ENCODE measurements around the gene ADAMTS18. TPM values are rescaled to one million over a fixed set of nuclear protein-coding genes. Genes with fewer than 3 reads are reported as not detected.
"Not testable (repeated sequence)": the region's sequence is repeated elsewhere in the genome, so short reads cannot be mapped to it uniquely, and the experiment has no call there.

The ADAMTS18 gene
- polyA plus RNA-seq, result not detected

GRCh38 chr16:77434530-77435271 is at the start of gene ADAMTS18:
TSS of gene ADAMTS18 (minus strand) at chr16:77435034. CDS start at chr16:77434695, 339 bp downstream.
- H3K27ac Mint-ChIP-seq, result no peak within 1 kb of the TSS
- DNase-seq, result no peak
- H3K9me3 Mint-ChIP-seq, result no peaks in the 10 kb centered on the region
- H3K36me3 Mint-ChIP-seq, result peaks cover 0 to 3% (median 0%) of the 10 kb centered on the region in 3 donors
- peaks cover 5 to 18% (median 9%) of the 10 kb centered on the region in 3 donors for H3K27me3 Mint-ChIP-seq (ENCODE audit: low read depth in 3 of 3)
- no peak within 1 kb of the TSS for H3K4me3 Mint-ChIP-seq
- no peaks in the 10 kb centered on the region for H3K4me1 Mint-ChIP-seq

DNA sequence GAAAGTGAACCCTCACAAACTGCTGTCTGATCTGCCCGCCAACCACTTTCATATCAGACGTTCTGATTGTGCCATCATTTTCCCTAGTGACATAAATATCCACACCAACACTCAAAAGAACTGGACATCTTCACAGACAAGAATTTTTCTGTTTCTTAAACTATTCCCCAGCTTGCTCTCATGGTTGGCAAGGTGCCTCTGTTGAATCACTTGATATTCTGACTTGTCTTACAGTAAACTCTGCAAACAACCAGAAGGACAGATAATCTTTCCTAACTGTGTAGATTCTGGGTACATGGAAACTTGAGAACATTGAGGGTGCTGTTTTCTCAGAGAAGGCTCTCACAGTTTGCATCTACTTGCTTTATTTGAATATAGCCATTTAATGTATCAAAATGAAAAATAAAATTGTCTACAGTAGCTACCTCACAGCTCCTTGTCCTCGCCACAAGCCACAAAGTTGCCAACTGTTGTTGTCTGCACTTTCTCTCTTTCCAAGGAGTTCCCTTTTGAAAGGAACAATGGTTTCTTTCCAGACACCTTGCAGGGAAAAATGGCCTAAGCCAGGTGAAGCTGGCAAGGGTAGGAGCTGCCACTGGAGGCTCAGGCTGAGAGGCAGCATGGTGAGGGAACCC is 46.0 kb upstream of the ADAMTS18 start:
- Mint-ChIP-seq H3K36me3 (no peaks in the 10 kb centered on the region), H3K4me3 (no peak overlapping the region), H3K9me3 (no peaks in the 10 kb centered on the region), H3K27ac (no peak overlapping the region), H3K27me3 (ENCODE audit: low read depth in 3 of 3) (peaks cover 2 to 6% (median 2%) of the 10 kb centered on the region in 3 donors), H3K4me1 (no peaks in the 10 kb centered on the region)
- no peak for DNase-seq

DNA sequence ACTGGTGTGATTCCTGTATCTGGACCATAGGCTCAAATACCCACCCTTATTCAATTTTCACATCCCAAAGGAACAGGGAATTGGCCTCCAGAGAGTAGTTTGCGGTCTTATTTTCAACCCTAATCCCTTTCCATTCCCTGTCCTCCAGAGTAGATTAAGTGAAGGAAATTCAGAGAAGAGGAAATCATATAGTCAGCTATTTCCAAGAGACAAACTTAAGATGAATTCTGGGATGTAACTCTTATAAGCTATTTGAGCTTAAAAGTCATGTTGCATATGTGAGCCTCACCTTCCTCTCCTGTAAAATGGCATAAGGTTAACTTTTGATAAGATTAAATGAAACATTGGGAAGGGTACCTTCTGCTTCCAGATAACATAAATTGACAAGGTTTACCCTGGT is 37.4 kb upstream of the ADAMTS18 start:
- Mint-ChIP-seq H3K27me3 (ENCODE audit: low read depth in 3 of 3) (peaks cover 0 to 4% (median 2%) of the 10 kb centered on the region in 3 donors), H3K4me3 (no peak overlapping the region)
- DNase-seq, result no peak

DNA sequence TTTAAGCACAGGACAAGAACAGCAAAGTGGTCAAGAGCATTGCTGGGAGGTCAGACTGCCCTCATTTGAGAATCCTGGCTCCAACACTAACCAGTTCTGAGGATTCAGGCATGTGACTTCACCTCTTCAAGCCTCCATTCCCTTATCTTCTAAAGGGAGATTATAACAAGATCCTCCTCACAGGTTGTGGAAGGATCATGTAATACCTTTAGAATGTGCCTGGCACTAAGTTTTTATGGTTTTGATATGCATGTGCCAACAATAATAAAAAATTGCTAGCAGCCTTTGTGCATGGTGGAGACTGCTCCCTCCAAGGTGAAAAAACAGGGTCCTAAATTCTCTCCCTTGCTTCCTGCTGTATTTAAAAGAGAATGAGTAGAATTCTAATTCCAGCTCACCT is 36.0 kb upstream of the ADAMTS18 start:
- Mint-ChIP-seq H3K4me1 (no peaks in the 10 kb centered on the region), H3K36me3 (no peaks in the 10 kb centered on the region), H3K27me3 (ENCODE audit: low read depth in 3 of 3) (peaks cover 2 to 4% (median 4%) of the 10 kb centered on the region in 3 donors), H3K9me3 (no peaks in the 10 kb centered on the region), H3K27ac (no peak overlapping the region), H3K4me3 (no peak overlapping the region)
- DNase-seq, result no peak

More for the DNA sequence above, 37.4 kb upstream of the ADAMTS18 start:
- H3K36me3 Mint-ChIP-seq, result no peaks in the 10 kb centered on the region
- no peaks in the 10 kb centered on the region for H3K4me1 Mint-ChIP-seq
- H3K27ac Mint-ChIP-seq, result no peak overlapping the region
- H3K9me3 Mint-ChIP-seq, result no peaks in the 10 kb centered on the region

GRCh38 chr16:77469634-77470033 is 34.8 kb upstream of the ADAMTS18 start:
- no peak overlapping the region for H3K4me3 Mint-ChIP-seq
- no peaks in the 10 kb centered on the region for H3K9me3 Mint-ChIP-seq
- H3K27me3 Mint-ChIP-seq (ENCODE audit: low read depth in 3 of 3), result peaks cover 2 to 4% (median 4%) of the 10 kb centered on the region in 3 donors
- H3K36me3 Mint-ChIP-seq, result no peaks in the 10 kb centered on the region
- no peak for DNase-seq
- no peak overlapping the region for H3K27ac Mint-ChIP-seq
- no peaks in the 10 kb centered on the region for H3K4me1 Mint-ChIP-seq

DNA sequence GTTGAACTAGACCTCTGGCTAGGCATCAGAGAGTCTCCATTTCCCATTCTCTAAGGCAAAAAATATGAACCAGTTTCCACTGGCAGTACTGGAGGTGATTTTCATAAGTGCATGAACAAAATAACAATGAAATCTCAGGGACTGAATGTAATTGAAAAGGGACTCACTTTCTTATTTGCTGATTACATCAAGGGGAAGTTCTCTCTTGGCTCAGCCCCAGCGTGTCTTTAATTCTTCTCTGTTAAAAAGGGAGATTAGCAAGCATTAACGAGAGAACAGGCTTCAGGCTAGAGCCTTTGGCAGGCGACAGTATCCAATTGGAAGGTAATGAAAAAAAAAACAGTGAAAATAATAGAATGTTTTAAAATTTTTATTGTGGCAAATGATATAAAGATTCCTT is 34.0 kb upstream of the ADAMTS18 start:
- H3K27ac Mint-ChIP-seq, result no peak overlapping the region
- H3K36me3 Mint-ChIP-seq, result no peaks in the 10 kb centered on the region
- DNase-seq, result no peak
- H3K9me3 Mint-ChIP-seq, result no peaks in the 10 kb centered on the region
- H3K4me3 Mint-ChIP-seq, result no peak overlapping the region
- H3K27me3 Mint-ChIP-seq (ENCODE audit: low read depth in 3 of 3), result peaks cover 2 to 3% (median 2%) of the 10 kb centered on the region in 3 donors
- no peaks in the 10 kb centered on the region for H3K4me1 Mint-ChIP-seq

- DNase-seq, result no peak
- no peaks in the 10 kb centered on the region for H3K9me3 Mint-ChIP-seq
- H3K4me3 Mint-ChIP-seq, result no peak overlapping the region
- peaks cover 2 to 4% (median 2%) of the 10 kb centered on the region in 3 donors for H3K27me3 Mint-ChIP-seq (ENCODE audit: low read depth in 3 of 3)
- H3K4me1 Mint-ChIP-seq, result no peaks in the 10 kb centered on the region
- no peaks in the 10 kb centered on the region for H3K36me3 Mint-ChIP-seq
- H3K27ac Mint-ChIP-seq, result no peak overlapping the region
These were observed 33.0 kb upstream of the ADAMTS18 start for GRCh38 chr16:77467821-77468335.

DNA sequence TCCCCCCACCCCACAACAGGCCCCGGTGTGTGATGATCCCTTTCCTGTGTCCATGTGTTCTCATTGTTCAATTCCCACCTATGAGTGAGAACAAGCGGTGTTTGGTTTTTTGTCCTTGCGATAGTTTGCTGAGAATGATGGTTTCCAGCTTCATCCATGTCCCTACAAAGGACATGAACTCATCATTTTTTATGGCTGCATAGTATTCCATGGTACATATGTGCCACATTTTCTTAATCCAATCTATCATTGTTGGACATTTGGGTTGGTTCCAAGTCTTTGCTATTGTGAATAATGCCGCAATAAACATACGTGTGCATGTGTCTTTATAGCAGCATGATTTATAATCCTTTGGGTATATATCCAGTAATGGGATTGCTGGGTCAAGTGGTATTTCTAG is 28.8 kb upstream of the ADAMTS18 start:
- H3K27ac Mint-ChIP-seq, H3K9me3 Mint-ChIP-seq, H3K4me3 Mint-ChIP-seq: not testable (repeated sequence)

DNA sequence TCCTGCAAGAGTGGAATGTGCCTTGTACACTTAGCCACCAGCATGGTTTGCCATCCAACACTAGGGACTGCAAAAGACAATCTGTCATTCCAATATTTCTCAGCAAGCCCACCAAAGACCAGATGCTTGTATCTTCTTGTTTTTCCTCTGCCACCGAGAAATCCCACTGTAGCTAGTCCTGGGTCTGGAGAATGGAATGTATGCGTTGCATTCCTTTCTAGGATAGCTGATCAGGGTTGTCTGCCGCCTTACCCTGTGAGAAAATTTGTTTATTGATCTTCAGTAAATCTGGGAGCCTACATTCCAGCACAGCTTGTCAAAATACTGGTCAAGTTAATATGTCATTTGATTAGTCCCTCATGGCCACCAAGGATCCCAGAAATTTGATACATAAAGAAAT is 28.1 kb upstream of the ADAMTS18 start:
- no peaks in the 10 kb centered on the region for H3K4me1 Mint-ChIP-seq
- no peak overlapping the region for H3K4me3 Mint-ChIP-seq
- no peaks in the 10 kb centered on the region for H3K36me3 Mint-ChIP-seq
- no peak overlapping the region for H3K27ac Mint-ChIP-seq
- peaks cover 0 to 3% (median 0%) of the 10 kb centered on the region in 6 donors for H3K9me3 Mint-ChIP-seq
- no peak for DNase-seq
- H3K27me3 Mint-ChIP-seq (ENCODE audit: low read depth in 3 of 3), result peaks cover 3 to 6% (median 6%) of the 10 kb centered on the region in 3 donors

More for the DNA sequence above, 28.8 kb upstream of the ADAMTS18 start:
- not testable (repeated sequence) for DNase-seq; H3K27me3 Mint-ChIP-seq (ENCODE audit: low read depth in 3 of 3); H3K4me1 Mint-ChIP-seq; H3K36me3 Mint-ChIP-seq

DNA sequence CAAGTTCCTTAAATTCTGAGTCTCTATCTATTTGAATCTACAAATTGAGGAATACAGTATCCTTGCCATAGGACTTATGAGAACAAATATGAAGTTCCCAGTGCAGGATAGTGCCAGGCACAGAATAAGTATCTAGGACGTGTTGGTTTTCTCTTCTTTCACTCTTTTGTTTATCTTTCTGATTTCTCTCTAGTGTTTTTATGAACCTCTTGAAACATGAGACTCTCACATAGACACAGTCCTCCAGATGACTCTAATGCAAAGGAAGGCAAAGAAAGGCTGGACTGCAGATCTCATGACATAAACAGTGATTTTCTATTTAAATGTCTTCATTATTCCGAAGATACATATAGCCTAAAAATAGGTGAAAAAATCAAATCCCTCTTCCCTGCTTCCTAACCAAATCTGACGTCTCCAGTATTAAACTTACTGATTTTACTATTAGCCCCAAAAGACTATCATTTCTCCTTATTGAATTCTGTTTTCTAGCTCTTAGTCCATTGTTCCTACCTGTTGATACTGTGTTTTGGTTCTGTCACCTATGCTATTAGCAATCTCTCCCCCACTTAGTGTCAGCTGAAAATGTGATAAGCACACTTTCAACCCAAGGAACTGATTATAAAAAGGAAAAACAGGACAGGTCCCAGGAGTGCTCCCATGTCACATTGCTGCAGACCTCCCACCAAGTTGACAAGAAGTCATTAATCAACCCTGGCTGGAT is 24.9 kb upstream of the ADAMTS18 start:
- H3K36me3 Mint-ChIP-seq, result no peaks in the 10 kb centered on the region
- H3K4me1 Mint-ChIP-seq, result no peaks in the 10 kb centered on the region
- DNase-seq, result no peak
- H3K27me3 Mint-ChIP-seq (ENCODE audit: low read depth in 3 of 3), result peaks cover 4 to 6% (median 5%) of the 10 kb centered on the region in 3 donors
- no peak overlapping the region for H3K4me3 Mint-ChIP-seq
- H3K27ac Mint-ChIP-seq, result no peak overlapping the region
- H3K9me3 Mint-ChIP-seq, result peaks cover 0 to 3% (median 0%) of the 10 kb centered on the region in 6 donors

- H3K4me3 Mint-ChIP-seq, result no peak overlapping the region
- H3K27me3 Mint-ChIP-seq (ENCODE audit: low read depth in 3 of 3), result peaks cover 2 to 3% (median 3%) of the 10 kb centered on the region in 3 donors
- H3K9me3 Mint-ChIP-seq, result no peaks in the 10 kb centered on the region
- no peaks in the 10 kb centered on the region for H3K36me3 Mint-ChIP-seq
- H3K27ac Mint-ChIP-seq, result no peak overlapping the region
- DNase-seq, result no peak
- no peaks in the 10 kb centered on the region for H3K4me1 Mint-ChIP-seq
These were observed 22.2 kb upstream of the ADAMTS18 start for GRCh38 chr16:77457046-77457445.

DNA sequence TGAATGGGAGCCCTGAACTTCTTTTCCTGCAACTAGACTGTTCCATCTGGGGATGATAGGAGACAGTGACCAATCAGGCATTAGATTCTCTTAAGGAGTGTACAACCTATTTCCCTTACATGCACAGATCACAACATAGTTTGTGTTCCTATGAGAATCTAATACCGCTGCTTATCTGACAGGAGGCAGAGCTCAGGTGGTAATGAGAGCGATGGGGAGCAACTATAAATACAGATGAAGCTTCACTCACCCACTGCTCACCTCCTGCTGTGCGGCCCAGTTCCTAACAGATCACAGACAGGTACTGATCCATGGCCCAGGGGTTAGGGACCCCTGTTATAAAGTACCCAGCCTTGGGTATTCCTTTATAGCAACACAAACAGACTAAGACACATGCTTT is 17.4 kb upstream of the ADAMTS18 start:
- no peak for DNase-seq
- no peak overlapping the region for H3K4me3 Mint-ChIP-seq
- H3K9me3 Mint-ChIP-seq, result no peaks in the 10 kb centered on the region
- no peak overlapping the region for H3K27ac Mint-ChIP-seq
- H3K4me1 Mint-ChIP-seq, result no peaks in the 10 kb centered on the region
- no peaks in the 10 kb centered on the region for H3K36me3 Mint-ChIP-seq
- peaks cover 3 to 6% (median 4%) of the 10 kb centered on the region in 3 donors for H3K27me3 Mint-ChIP-seq (ENCODE audit: low read depth in 3 of 3)

GRCh38 chr16:77450790-77451487 is 16.1 kb upstream of the ADAMTS18 start:
- no peaks in the 10 kb centered on the region for H3K36me3 Mint-ChIP-seq
- H3K9me3 Mint-ChIP-seq, result no peaks in the 10 kb centered on the region
- H3K27ac Mint-ChIP-seq, result no peak overlapping the region
- H3K4me3 Mint-ChIP-seq, result no peak overlapping the region
- peaks cover 4 to 11% (median 6%) of the 10 kb centered on the region in 3 donors for H3K27me3 Mint-ChIP-seq (ENCODE audit: low read depth in 3 of 3)
- H3K4me1 Mint-ChIP-seq, result no peaks in the 10 kb centered on the region
- no peak for DNase-seq
